Measurements from ENCODE around the gene SPPL2A. TPM values are rescaled to one million over a fixed set of nuclear protein-coding genes. Genes with fewer than 3 reads are reported as not detected.

SPPL2A gene
- total RNA-seq, 1 experiment from 2014 or later, result 61.0 TPM

DNA sequence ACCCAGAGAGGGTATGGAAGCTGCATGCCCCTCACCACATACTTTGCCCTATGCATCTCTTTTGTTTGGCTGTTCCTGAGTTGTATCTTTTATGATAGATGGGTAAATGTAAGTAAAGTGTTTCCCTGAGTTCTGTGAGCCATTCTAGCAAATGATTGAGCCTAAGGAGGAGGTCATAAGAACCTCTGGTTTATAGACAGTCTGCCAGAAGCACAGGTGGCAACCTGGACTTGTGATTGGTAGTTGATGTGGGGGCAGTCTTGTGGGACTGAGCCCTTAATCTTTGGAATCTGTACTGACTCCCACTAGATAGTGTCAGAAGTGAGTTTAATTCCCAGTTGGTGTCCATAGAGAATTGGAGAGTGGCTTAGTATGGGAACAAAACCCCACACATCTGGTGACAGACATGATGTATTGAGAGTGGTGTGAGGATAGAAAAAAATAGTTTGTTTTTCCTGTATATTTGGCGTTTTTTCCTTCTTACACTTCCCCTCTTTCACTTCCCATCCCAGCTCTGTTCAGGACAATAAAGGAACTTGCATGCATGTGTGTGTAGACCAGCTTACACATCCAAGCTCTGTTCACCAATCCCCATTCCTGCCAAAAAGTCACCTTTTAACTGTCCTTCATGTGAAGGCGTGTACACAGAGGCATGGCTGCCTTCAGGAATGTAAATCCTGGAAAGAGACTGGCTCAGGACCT is 38.1 kb upstream of the SPPL2A start:
- CTCF ChIA-PET, result no interaction called here
- Histone ChIP-seq H3K36me3 (ENCODE audit: control insufficient read depth in 1 of 2, insufficient read depth in 2 of 2, low read length in 2 of 2) (no peaks in the 10 kb centered on the region), H2AFZ (ENCODE audit: low read depth, low read length, poor library complexity, severe bottlenecking) (no peak overlapping the region), H3K27me3 (ENCODE audit: insufficient read depth, low read length) (no peaks in the 10 kb centered on the region), H3K9me2 (ENCODE audit: insufficient read depth) (no peaks in the 10 kb centered on the region), H3K4me1 (ENCODE audit: control insufficient read depth in 1 of 2, insufficient read depth in 2 of 2, low read length in 2 of 2) (peaks cover 0 to 2% of the 10 kb centered on the region in 2 experiments; a peak in 2 of 4 replicates), H3K9me3 (ENCODE audit: control insufficient read depth in 1 of 2, insufficient read depth in 1 of 2, low read depth in 1 of 2, low read length in 2 of 2) (no peaks in the 10 kb centered on the region), H3K79me2 (ENCODE audit: insufficient read depth, low read length) (no peaks in the 10 kb centered on the region), H3K9ac (ENCODE audit: low read length) (no peak overlapping the region), H3K27ac (ENCODE audit: low read depth, low read length) (no peak overlapping the region), H3K4me2 (ENCODE audit: low read length) (no peak overlapping the region), H4K20me1 (ENCODE audit: insufficient read depth) (no peaks in the 10 kb centered on the region), H3K4me3 (replicated peaks in 1 of 2; ENCODE audit: low read depth in 1 of 2, low read length in 2 of 2) (no peak overlapping the region)
- no peak for TF ChIP-seq SIN3A (IDR thresholded peaks at IDR 0.05; ENCODE audit: low read depth)
- no peak for TF ChIP-seq EZH2 (IDR thresholded peaks at IDR 0.05)
- TF ChIP-seq ATF3 (IDR thresholded peaks at IDR 0.05), result no peak
- no peak for TF ChIP-seq TCF7L2 (IDR thresholded peaks at IDR 0.05; ENCODE audit: borderline replicate concordance, extremely low read depth, insufficient read depth, insufficient read length)
- no peak for TF ChIP-seq REST (IDR thresholded peaks at IDR 0.05; ENCODE audit: low read depth)
- TF ChIP-seq POLR2AphosphoS5 (IDR thresholded peaks at IDR 0.05; ENCODE audit: low read depth, low read length), result no peak
- TF ChIP-seq ELF1 (IDR thresholded peaks at IDR 0.05; ENCODE audit: borderline replicate concordance, low read depth), result no peak
- TF ChIP-seq, protein P1, sequence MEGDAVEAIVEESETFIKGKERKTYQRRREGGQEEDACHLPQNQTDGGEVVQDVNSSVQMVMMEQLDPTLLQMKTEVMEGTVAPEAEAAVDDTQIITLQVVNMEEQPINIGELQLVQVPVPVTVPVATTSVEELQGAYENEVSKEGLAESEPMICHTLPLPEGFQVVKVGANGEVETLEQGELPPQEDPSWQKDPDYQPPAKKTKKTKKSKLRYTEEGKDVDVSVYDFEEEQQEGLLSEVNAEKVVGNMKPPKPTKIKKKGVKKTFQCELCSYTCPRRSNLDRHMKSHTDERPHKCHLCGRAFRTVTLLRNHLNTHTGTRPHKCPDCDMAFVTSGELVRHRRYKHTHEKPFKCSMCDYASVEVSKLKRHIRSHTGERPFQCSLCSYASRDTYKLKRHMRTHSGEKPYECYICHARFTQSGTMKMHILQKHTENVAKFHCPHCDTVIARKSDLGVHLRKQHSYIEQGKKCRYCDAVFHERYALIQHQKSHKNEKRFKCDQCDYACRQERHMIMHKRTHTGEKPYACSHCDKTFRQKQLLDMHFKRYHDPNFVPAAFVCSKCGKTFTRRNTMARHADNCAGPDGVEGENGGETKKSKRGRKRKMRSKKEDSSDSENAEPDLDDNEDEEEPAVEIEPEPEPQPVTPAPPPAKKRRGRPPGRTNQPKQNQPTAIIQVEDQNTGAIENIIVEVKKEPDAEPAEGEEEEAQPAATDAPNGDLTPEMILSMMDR (IDR thresholded peaks at IDR 0.05 in 2 of 3, conservative IDR thresholded peaks at IDR 0.05 in 1 of 3; ENCODE audit: borderline replicate concordance in 1 of 3, insufficient read depth in 1 of 3, low read depth in 2 of 3, low read length in 2 of 3), result no peak
- TF ChIP-seq SRF (IDR thresholded peaks at IDR 0.05; ENCODE audit: low read depth), result no peak
- no peak for TF ChIP-seq JUND (IDR thresholded peaks at IDR 0.05)
- TF ChIP-seq SP1 (IDR thresholded peaks at IDR 0.05; ENCODE audit: low read depth), result no peak
- no peak for TF ChIP-seq EGR1 (IDR thresholded peaks at IDR 0.05; ENCODE audit: low read depth)
- no peak for TF ChIP-seq YY1 (IDR thresholded peaks at IDR 0.05; ENCODE audit: extremely low read depth, insufficient replicate concordance, low read depth, low read length)
- TF ChIP-seq CEBPB (IDR thresholded peaks at IDR 0.05; ENCODE audit: low read depth), result no peak
- no peak for TF ChIP-seq EZH2phosphoT487 (IDR thresholded peaks at IDR 0.05; ENCODE audit: borderline replicate concordance)
- TF ChIP-seq CBX3 (IDR thresholded peaks at IDR 0.05; ENCODE audit: low read depth), result no peak
- DNase-seq (ENCODE audit: low read depth, low spot score), result no peak
- POLR2A ChIA-PET, result no interaction called here
- intact Hi-C loops (cut with micrococcal nuclease), result no loop called here
- no TSS peak for BruUV-seq (replicated peaks)
- RAD21 ChIA-PET (ENCODE audit: low non-redundant PET in 1 of 2, low total read pairs in 2 of 2, uncharacterized antibody in 2 of 2, unreplicated experiment in 2 of 2), result no interaction called here
- no peak for ATAC-seq

All from HCT116 (cell line).